IPS-18a (cell line): ENCODE results near the gene NLK.
A peak's percentile ranks its signal among the peaks of the same experiment; 100 is the strongest.
"Not testable (repeated sequence)": the region's sequence is repeated elsewhere in the genome, so short reads cannot be mapped to it uniquely, and the experiment has no call there.

Source experiments
- H3K27ac ChIP-seq: one replicate; pipeline ENCODE4 v1.5.1; 2013; ENCODE audit warnings: low read length
- H3K27me3 ChIP-seq: one replicate; pipeline ENCODE4 v1.6.1; 2013; ENCODE audit warnings: mild to moderate bottlenecking, low read length; ENCODE audit not compliant: control insufficient read depth, insufficient read depth
- H3K36me3 ChIP-seq: one replicate; pipeline ENCODE4 v1.6.1; 2013; ENCODE audit warnings: low read depth, low read length; ENCODE audit not compliant: control insufficient read depth
- H3K4me1 ChIP-seq: one replicate; pipeline ENCODE4 v1.6.1; 2013; ENCODE audit warnings: low read depth, low read length; ENCODE audit not compliant: control insufficient read depth
- H3K4me3 ChIP-seq: one replicate; pipeline ENCODE4 v1.5.1; 2013; ENCODE audit warnings: low read length
- H3K9ac ChIP-seq: one replicate; pipeline ENCODE4 v1.6.1; 2013; ENCODE audit warnings: mild to moderate bottlenecking, low read length, moderate library complexity
- H3K9me3 ChIP-seq: one replicate; pipeline ENCODE4 v1.6.1; 2013; ENCODE audit warnings: low read depth, low read length; ENCODE audit not compliant: control insufficient read depth

NLK gene

GRCh38 chr17:28077140-28077539, 34.7 kb downstream of the NLK start:
- not testable (repeated sequence) for H3K4me1 ChIP-seq, H3K9me3 ChIP-seq, H3K27ac ChIP-seq, H3K36me3 ChIP-seq, H3K4me3 ChIP-seq, H3K27me3 ChIP-seq, H3K9ac ChIP-seq

- no peak overlapping the region for H3K9ac ChIP-seq
- no peaks in the 10 kb centered on the region for H3K27me3 ChIP-seq
- H3K4me1 ChIP-seq: no peaks in the 10 kb centered on the region
- H3K36me3 ChIP-seq: no peaks in the 10 kb centered on the region
- H3K4me3 ChIP-seq: no peak overlapping the region
- no peak overlapping the region for H3K27ac ChIP-seq
- H3K9me3 ChIP-seq: no peaks in the 10 kb centered on the region
Measured at GRCh38 chr17:28078341-28079229, 36.1 kb downstream of the NLK start.

GRCh38 chr17:28081467-28081866, 39.0 kb downstream of the NLK start:
- H3K9me3 ChIP-seq: no peaks in the 10 kb centered on the region
- H3K36me3 ChIP-seq: no peaks in the 10 kb centered on the region
- H3K9ac ChIP-seq: no peak overlapping the region
- H3K27ac ChIP-seq: no peak overlapping the region
- H3K4me3 ChIP-seq: no peak overlapping the region
- H3K27me3 ChIP-seq: no peaks in the 10 kb centered on the region
- no peaks in the 10 kb centered on the region for H3K4me1 ChIP-seq

GRCh38 chr17:28085766-28086165, 43.3 kb downstream of the NLK start:
- Histone ChIP-seq H3K27me3 (no peaks in the 10 kb centered on the region), H3K4me3 (no peak overlapping the region), H3K9ac (no peak overlapping the region), H3K36me3 (no peaks in the 10 kb centered on the region), H3K27ac (no peak overlapping the region), H3K9me3 (peaks cover 9% of the 10 kb centered on the region), H3K4me1 (no peaks in the 10 kb centered on the region)

- Histone ChIP-seq H3K27me3 (no peaks in the 10 kb centered on the region), H3K9ac (no peak overlapping the region), H3K27ac (no peak overlapping the region), H3K36me3 (no peaks in the 10 kb centered on the region), H3K4me1 (peaks cover 4% of the 10 kb centered on the region), H3K4me3 (no peak overlapping the region), H3K9me3 (peaks cover 9% of the 10 kb centered on the region)
Measured at GRCh38 chr17:28086519-28086918, 44.0 kb downstream of the NLK start.

- Histone ChIP-seq H3K9ac (no peak overlapping the region), H3K4me3 (no peak overlapping the region)
Measured at GRCh38 chr17:28087743-28088142, 45.3 kb downstream of the NLK start.

GRCh38 chr17:28090551-28090950, 48.1 kb downstream of the NLK start:
- Histone ChIP-seq H3K9ac (no peak overlapping the region), H3K4me3 (no peak overlapping the region), H3K9me3 (peaks cover 9% of the 10 kb centered on the region), H3K4me1 (peaks cover 34% of the 10 kb centered on the region), H3K27me3 (no peaks in the 10 kb centered on the region), H3K27ac (no peak overlapping the region), H3K36me3 (no peaks in the 10 kb centered on the region)

More at GRCh38 chr17:28087743-28088142, 45.3 kb downstream of the NLK start:
- Histone ChIP-seq H3K36me3 (no peaks in the 10 kb centered on the region), H3K9me3 (peaks cover 9% of the 10 kb centered on the region), H3K4me1 (peaks cover 14% of the 10 kb centered on the region), H3K27me3 (no peaks in the 10 kb centered on the region), H3K27ac (no peak overlapping the region)

- Histone ChIP-seq H3K9ac (no peak overlapping the region), H3K27me3 (no peaks in the 10 kb centered on the region), H3K9me3 (peaks cover 9% of the 10 kb centered on the region), H3K36me3 (no peaks in the 10 kb centered on the region), H3K4me3 (peak overlapping the region; percentile 8), H3K4me1 (peaks cover 38% of the 10 kb centered on the region), H3K27ac (peak overlapping the region; percentile 20)
Measured at GRCh38 chr17:28092088-28092487, 49.6 kb downstream of the NLK start.

- Histone ChIP-seq H3K9ac (no peak overlapping the region), H3K27ac (no peak overlapping the region), H3K36me3 (no peaks in the 10 kb centered on the region), H3K4me3 (no peak overlapping the region), H3K27me3 (no peaks in the 10 kb centered on the region), H3K4me1 (peaks cover 38% of the 10 kb centered on the region), H3K9me3 (peaks cover 3% of the 10 kb centered on the region)
Measured at GRCh38 chr17:28093999-28094716, 51.7 kb downstream of the NLK start.

- no peaks in the 10 kb centered on the region for H3K27me3 ChIP-seq
- peaks cover 32% of the 10 kb centered on the region for H3K4me1 ChIP-seq
- no peak overlapping the region for H3K9ac ChIP-seq
- no peaks in the 10 kb centered on the region for H3K9me3 ChIP-seq
- H3K4me3 ChIP-seq: no peak overlapping the region
- H3K36me3 ChIP-seq: no peaks in the 10 kb centered on the region
- H3K27ac ChIP-seq: no peak overlapping the region
Measured at GRCh38 chr17:28096756-28097155, 54.3 kb downstream of the NLK start.

GRCh38 chr17:28097254-28097653, 54.8 kb downstream of the NLK start:
- peaks cover 27% of the 10 kb centered on the region for H3K4me1 ChIP-seq
- no peak overlapping the region for H3K4me3 ChIP-seq
- H3K27ac ChIP-seq: no peak overlapping the region

More at GRCh38 chr17:28097254-28097653, 54.8 kb downstream of the NLK start:
- Histone ChIP-seq H3K9ac (no peak overlapping the region), H3K9me3 (no peaks in the 10 kb centered on the region), H3K36me3 (no peaks in the 10 kb centered on the region), H3K27me3 (no peaks in the 10 kb centered on the region)
